Measurements from ENCODE around the gene MED12.
"Not testable (repeated sequence)": the region's sequence is repeated elsewhere in the genome, so short reads cannot be mapped to it uniquely, and the experiment has no call there.

The MED12 gene

DNA sequence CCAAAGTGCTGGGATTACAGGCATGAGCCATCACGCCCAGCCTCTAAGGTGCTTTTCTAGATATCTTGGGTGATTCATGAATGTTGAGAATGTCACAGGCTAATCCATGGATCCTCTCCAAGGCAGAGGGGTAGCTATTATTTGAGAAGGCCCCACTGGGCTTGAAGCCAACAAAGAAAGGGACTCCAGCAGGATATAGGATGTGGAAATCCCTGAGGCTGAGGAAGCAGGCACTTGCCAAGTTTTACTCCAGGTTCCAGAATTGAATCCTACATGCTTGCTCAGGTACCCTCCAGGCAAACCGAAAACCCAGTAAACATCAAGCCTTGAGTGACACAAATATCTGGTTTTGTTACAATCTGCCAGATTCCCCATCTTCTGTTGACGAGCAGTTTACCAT, 42.1 kb downstream of the MED12 start:
- no peak for DNase-seq (ENCODE audit: low read depth in 1 of 2, low spot score in 1 of 2)

DNA sequence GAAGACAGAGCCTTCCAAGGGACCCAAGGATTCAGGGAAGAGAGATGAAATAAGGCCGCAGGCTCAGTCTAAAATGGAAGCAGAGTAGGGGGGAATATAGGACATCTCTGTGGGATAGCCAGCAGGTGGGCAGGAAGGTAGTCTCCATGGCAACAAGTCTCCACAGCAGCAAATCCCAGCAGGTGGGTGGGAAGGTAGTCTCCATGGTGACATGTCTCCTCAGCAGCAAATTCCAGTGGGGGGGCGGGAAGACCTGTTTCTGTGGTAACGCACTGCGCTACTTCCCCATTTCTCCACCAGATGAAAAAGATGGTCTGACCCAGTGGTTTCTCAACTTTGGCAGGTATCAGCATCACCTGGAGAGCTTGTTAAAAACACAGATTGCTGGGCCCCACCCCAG, 44.6 kb downstream of the MED12 start:
- DNase-seq (ENCODE audit: low read depth in 1 of 2, low spot score in 1 of 2), result no peak

DNA sequence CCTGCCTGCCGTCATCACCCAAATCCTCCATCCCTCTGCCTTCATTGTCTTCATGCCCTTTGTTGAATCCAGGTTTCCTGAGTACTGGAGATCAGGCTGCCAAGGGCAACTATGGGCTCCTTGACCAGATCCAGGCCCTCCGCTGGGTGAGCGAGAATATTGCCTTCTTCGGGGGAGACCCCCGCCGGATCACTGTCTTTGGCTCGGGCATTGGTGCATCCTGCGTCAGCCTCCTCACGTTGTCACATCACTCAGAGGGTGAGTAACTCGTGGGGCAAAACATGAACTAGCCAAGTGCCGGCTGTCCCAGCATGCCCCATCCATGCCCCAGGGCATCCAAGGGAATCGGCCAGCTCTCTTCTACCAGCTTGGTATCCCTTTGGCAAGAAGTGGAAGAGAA, 45.7 kb downstream of the MED12 start:
- no peak for DNase-seq (ENCODE audit: low read depth in 1 of 2, low spot score in 1 of 2)

DNA sequence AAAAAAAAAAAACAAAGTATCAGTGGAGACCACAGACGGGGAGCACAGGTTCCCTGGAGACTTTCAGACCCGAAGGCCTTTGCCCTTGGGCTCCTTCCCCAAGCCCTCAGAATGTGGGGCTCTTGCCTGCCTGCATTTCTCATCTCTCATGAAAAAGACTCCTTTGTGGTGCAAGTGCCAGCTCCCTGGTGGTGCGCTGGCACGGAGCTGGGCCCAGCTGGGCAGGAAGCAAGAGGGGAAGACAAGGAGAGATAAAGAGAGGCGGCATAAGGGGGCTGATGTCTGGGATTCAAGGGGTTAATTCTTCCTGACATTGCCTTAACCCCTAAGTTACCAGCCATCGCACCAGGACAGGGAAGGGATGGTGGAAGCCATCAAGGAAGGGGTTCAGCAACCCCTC, 48.1 kb downstream of the MED12 start:
- no peak for DNase-seq (ENCODE audit: low read depth in 1 of 2, low spot score in 1 of 2)

DNA sequence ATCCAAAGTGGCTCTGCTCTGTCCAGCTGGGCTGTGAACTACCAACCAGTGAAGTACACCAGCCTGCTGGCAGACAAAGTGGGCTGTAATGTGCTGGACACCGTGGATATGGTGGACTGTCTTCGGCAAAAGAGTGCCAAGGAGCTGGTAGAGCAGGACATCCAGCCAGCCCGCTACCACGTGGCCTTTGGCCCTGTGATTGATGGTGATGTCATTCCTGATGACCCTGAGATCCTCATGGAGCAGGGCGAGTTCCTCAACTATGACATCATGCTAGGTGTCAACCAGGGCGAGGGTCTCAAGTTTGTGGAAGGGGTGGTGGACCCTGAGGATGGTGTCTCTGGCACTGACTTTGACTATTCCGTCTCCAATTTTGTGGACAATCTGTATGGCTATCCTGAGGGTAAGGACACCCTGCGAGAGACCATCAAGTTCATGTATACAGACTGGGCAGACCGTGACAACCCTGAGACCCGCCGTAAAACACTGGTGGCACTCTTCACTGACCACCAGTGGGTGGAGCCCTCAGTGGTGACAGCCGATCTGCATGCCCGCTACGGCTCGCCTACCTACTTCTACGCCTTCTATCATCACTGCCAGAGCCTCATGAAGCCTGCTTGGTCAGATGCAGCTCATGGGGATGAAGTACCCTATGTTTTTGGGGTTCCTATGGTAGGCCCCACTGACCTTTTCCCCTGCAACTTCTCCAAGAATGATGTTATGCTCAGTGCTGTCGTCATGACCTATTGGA, 48.8 kb downstream of the MED12 start:
- no peak for DNase-seq (ENCODE audit: low read depth in 1 of 2, low spot score in 1 of 2)

GRCh38 chrX:71168134-71168533, 49.7 kb downstream of the MED12 start:
- no peak for DNase-seq (ENCODE audit: low read depth in 1 of 2, low spot score in 1 of 2)

- DNase-seq (ENCODE audit: low read depth in 1 of 2, low spot score in 1 of 2), result no peak
Observed at GRCh38 chrX:71169586-71169985, 51.2 kb downstream of the MED12 start.

DNA sequence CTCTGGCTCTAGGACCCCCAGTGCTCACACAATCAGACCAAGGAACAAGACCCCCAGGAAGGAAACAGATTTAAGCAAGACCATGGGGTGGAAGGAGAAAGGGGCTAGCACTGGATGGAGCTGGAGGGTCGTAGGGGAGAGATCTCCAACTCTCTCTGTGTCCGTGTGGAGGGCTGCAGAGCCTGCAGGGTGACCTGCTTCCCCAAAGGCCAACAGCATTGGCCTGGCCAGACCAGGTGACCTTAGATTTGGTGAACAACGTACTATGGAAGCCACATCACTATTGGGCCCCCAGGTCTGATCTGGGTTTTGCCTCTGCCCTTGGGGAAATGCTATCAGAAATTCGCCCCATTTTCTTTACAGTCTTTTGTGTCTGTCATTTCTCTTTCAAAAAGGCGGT, 52.3 kb downstream of the MED12 start:
- DNase-seq (ENCODE audit: low read depth in 1 of 2, low spot score in 1 of 2), result no peak

DNA sequence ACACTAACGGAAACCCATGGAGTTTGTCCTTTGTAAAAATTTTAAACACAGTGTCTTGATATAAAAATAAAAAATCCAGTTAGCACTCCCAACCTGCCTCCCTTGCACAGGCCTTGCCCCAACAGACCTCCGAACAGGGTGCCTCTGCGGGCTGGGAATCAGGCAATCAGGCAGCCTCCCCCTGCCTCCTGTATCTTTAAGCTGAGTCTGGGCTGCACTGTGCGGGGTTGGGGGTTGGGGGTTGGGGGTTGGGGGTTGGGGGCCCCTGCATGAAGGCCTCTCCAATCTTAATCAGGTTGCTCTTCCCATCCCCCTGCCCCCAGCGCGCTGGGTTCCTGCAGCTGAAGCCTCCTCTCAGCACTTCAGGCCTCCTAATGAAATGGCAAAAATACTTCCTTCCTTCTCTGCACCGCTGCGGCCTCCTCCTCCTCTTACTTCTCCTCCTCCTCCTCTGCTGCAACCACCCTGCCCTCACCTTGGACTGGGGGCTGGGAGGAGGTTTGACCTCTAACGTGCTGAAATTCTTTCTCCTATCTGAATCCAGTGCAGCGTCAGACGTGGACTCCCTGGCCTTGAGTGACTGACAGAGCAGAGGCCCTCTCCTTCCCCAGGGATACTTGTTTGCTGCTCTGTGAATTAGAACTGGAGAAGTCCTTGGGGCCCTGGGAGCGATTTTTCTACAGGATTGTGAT, 52.9 kb downstream of the MED12 start:
- no peak for DNase-seq (ENCODE audit: low read depth in 1 of 2, low spot score in 1 of 2)

- DNase-seq (ENCODE audit: low read depth in 1 of 2, low spot score in 1 of 2), result no peak
Observed at GRCh38 chrX:71173440-71173839, 55.0 kb downstream of the MED12 start.

- no peak for DNase-seq (ENCODE audit: low read depth in 1 of 2, low spot score in 1 of 2)
Observed at GRCh38 chrX:71174795-71175194, 56.4 kb downstream of the MED12 start.

DNA sequence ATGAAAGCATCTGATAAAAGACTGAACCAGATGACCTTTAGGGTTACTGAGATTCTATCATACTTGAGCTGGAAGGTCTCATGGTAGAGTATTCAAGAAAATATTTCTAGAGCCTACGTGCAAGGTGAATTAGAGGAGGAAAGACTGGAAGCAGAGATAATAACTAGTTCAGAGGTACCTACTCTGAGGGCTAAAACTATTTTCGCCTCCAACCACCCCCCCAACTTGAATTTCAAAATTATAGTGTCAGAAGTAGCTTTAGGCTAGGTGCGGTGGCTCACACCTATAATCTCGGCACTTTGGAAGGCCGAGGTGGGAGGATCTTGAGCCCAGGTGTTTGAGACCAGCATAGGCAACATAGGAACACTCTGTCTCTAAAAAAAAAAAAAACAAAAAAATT, 57.1 kb downstream of the MED12 start:
- DNase-seq (ENCODE audit: low read depth in 1 of 2, low spot score in 1 of 2), result no peak

DNA sequence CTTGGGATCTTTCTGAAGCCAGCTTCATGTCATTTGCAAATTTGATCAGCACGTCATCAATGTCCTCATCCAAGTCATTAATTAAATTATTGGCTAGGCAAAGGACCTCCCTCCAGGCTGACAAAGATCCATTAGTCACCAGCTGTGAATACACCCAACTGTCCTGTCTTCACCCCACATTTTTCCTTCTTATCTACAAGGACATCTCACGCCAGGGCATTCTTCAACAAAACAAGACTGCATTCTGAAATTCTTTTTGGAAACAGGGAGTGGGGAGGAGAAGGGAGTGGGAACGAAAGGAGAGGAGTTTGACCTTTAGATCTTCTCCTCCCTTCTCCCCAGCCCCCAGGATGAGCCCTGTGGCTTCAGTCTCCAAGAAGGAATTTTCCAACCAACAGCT, 58.9 kb downstream of the MED12 start:
- no peak for DNase-seq (ENCODE audit: low read depth in 1 of 2, low spot score in 1 of 2)

DNA sequence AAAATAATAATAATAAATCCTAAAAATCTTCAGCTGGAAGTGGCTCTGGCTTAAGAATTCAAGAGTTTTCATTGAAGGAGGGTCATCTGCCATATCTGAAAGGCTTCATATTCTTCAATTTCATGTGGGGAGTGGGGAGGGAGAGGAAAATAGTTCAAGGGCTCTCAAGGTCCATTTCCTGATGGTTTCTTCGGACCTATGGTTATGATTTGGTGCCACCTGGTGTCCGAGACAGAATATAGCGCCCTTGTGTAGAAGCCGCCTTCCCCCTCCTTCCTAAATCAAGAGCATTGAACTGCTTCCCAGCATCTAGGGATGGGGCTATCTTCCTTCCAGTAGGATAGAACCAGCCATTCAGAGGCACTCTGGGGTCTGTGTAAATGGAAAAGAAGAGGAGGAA, 60.5 kb downstream of the MED12 start:
- peak in 1 of 2 donors; percentile 3 for DNase-seq (ENCODE audit: low read depth in 1 of 2, low spot score in 1 of 2)

DNA sequence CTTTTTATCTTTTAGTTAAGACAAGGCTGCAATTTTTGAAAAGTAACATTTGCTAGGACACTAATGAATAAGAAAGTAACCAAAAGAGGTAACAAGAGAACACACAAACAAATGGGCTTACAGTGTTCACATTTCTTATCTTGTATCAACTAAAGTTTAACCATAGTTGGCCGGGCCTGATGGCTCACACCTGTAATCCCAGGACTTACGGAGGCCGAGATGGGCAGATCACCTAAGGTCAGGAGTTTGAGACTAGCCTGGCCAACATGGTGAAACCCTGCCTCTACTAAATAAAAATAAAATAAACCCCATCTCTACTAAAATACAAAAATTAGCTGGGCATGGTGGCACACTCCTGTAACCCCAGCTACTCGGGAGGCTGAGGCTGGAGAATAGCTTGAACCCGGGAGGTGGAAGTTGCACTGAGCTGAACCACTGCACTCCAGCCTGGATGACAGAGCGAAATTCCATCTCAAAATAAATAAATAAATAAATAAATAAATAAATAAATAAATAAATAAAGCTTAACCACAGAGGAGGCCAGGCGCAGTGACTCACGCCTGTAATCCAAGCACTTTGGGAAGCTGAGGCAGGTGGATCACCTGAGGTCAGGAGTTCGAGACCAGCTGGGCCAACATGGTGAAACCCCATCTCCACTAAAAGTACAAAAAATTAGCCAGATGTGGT, 62.3 kb downstream of the MED12 start:
- not testable (repeated sequence) for DNase-seq (ENCODE audit: low read depth in 1 of 2, low spot score in 1 of 2)

DNA sequence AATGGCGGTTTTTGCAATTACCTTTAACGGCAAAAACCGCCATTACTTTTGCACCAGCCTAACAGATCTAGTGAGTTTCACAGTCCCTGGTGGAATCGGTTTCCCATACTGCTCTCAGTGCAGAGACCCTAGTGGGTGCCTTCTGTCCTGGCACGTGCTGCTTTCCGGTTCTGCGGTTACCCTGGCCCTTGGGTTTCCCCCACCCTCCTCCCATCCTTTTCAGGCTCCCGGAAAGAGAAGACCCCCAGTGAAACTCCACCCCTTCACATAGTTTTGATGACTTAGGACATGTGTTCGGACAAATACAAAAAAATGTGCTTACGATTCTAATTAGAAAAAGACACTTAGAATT, 63.1 kb downstream of the MED12 start:
- peak; percentile 2 to 21 for DNase-seq (ENCODE audit: low read depth in 1 of 2, low spot score in 1 of 2)

GRCh38 chrX:71181910-71182799, 63.8 kb downstream of the MED12 start:
- peak; percentile 51 to 56 for DNase-seq (ENCODE audit: low read depth in 1 of 2, low spot score in 1 of 2)

DNA sequence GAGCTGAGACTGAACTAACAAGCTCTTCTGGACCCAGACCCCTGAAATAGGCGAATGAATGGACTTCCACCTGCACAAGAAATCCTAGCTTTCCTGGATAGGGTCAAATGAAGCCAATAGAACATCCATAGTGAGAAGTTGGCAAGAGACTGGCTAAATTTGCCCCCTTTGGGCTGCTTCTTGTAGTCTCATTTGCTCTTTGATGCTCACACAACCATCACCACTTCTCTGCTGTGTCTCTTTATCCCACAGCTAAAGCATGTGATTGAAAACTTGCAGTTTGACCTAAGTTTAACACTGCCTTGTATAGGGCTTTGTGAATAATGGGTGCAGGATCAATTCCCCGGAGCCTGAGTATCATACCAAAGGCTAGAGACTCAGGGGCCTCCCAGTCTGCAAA, 64.5 kb downstream of the MED12 start:
- DNase-seq (ENCODE audit: low read depth in 1 of 2, low spot score in 1 of 2), result no peak

GRCh38 chrX:71183341-71183740, 64.9 kb downstream of the MED12 start:
- DNase-seq (ENCODE audit: low read depth in 1 of 2, low spot score in 1 of 2), result no peak

DNA sequence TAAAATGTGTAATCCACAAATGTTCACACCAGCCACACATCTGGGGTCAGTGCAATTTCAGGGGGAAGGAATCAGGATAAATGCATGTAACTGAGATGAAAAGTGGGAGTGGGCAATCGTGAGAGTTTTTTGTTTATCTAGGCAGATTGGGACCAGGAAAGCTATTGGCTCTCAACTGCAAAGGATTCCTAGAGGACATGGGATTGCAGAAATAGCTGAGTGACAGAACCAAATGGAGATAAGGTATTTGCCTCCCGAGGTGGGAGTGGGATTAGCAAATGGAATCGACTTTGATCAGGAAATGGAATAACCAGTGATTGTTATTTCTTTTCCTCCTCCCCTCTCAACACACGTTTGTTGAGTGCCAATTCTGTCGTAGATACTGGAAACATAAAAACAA, 65.7 kb downstream of the MED12 start:
- DNase-seq (ENCODE audit: low read depth in 1 of 2, low spot score in 1 of 2), result no peak

GRCh38 chrX:71184803-71185495, 66.6 kb downstream of the MED12 start:
- DNase-seq (ENCODE audit: low read depth in 1 of 2, low spot score in 1 of 2), result no peak

Data from stimulated activated CD4-positive, alpha-beta T cell treated with anti-CD3 and anti-CD28 coated beads, Interleukin-15, amount 100 ng/mL, for 1 hour (primary cell).